HCT116 (cell line): Measurements from ENCODE around the gene SPOP. TPM values are rescaled to one million over a fixed set of nuclear protein-coding genes. Genes with fewer than 3 reads are reported as not detected.

Experiments used
- ATAC-seq: fragments of 200-7000 bp; cut with Tn5 transposase; 2 replicates; pipeline ENCODE4 v1.9.1; 2020; ENCODE audit warnings: mild to moderate bottlenecking, moderate library complexity
- BruUV-seq: library from RNA; stranded (reverse); fragments of 400-500 nt; replicated peaks from 2 replicates; lab custom pipeline; 2021; lab: Mats Ljungman, UMichigan
- CTCF ChIA-PET: fragments of 300-600 bp; sonication (Branson Sonifier 250); formaldehyde crosslinking; loops from one replicate; lab custom pipeline; 2021; ENCODE audit warnings: antibody characterized with exemption; lab: Charles Lee
- POLR2A ChIA-PET: fragments of 300-600, 350-600 bp; sonication (Branson Sonifier 250); formaldehyde crosslinking; loops from one replicate; lab custom pipeline; 2021; ENCODE audit warnings: antibody characterized with exemption; lab: Charles Lee
- RAD21 ChIA-PET, 2 experiments: fragments of 300-600 bp; sonication (Branson Sonifier 250); formaldehyde crosslinking; loops; one replicate each; lab custom pipeline; 2023; ENCODE audit warnings: low total read pairs in 2 of 2; ENCODE audit not compliant: uncharacterized antibody in 2 of 2, unreplicated experiment in 2 of 2, low non-redundant PET in 1 of 2; lab: Charles Lee
- DNase-seq: peaks from one replicate; pipeline ENCODE4 v3.0.0-alpha.2; 2010; ENCODE audit warnings: low read depth, low spot score
- H2AFZ ChIP-seq: fragments of 200-600 bp; shearing (Covaris generic), sonication (generic); 2 replicates; pipeline ENCODE4 v1.6.1; 2017; ENCODE audit warnings: low read depth, mixed run types, mixed read lengths, antibody characterized with exemption, low read length; ENCODE audit not compliant: poor library complexity, severe bottlenecking
- H3K27ac ChIP-seq: 2 replicates; pipeline ENCODE4 v1.5.1; 2012; ENCODE audit warnings: low read depth, low read length
- H3K27me3 ChIP-seq: fragments of 200-600 bp; sonication (generic); 2 replicates; pipeline ENCODE4 v1.6.1; 2016; ENCODE audit warnings: mixed run types, low read length, mixed read lengths; ENCODE audit not compliant: insufficient read depth
- H3K36me3 ChIP-seq, 2 experiments: fragments of 200-500 bp in 1 of 2; fragments of 200-600 bp in 1 of 2; sonication (Bioruptor generic) in 1 of 2; sonication (generic) in 1 of 2; 2 replicates each; pipeline versions ENCODE4 v1.5.1 to v1.6.1; 2014 to 2016; ENCODE audit warnings: low read length in 2 of 2, inconsistent platforms in 1 of 2, mixed read lengths in 1 of 2, mixed run types in 1 of 2; ENCODE audit not compliant: insufficient read depth in 2 of 2, control insufficient read depth in 1 of 2
- H3K4me1 ChIP-seq, 2 experiments: fragments of 200-600 bp in 1 of 2; sonication (generic) in 1 of 2; 2 replicates each; pipeline versions ENCODE4 v1.5.1 to v1.6.1; 2012 to 2017; ENCODE audit warnings: low read length in 2 of 2, inconsistent platforms in 1 of 2, mild to moderate bottlenecking in 1 of 2, mixed read lengths in 1 of 2, mixed run types in 1 of 2, moderate library complexity in 1 of 2; ENCODE audit not compliant: insufficient read depth in 2 of 2, control insufficient read depth in 1 of 2
- H3K4me2 ChIP-seq: fragments of 200-600 bp; sonication (generic); 2 replicates; pipeline ENCODE4 v1.6.1; 2017; ENCODE audit warnings: mixed run types, low read length, mixed read lengths
- H3K4me3 ChIP-seq, 2 experiments: fragments of 200-600 bp in 1 of 2; sonication (generic) in 1 of 2; replicated peaks in 1 of 2; 2 replicates each; pipeline ENCODE4 v1.5.1; 2011 to 2016; ENCODE audit warnings: low read length in 2 of 2, control low read depth in 1 of 2, low read depth in 1 of 2, mild to moderate bottlenecking in 1 of 2, mixed read lengths in 1 of 2, mixed run types in 1 of 2
- H3K79me2 ChIP-seq: fragments of 200-600 bp; sonication (generic); 2 replicates; pipeline ENCODE4 v1.6.1; 2017; ENCODE audit warnings: mild to moderate bottlenecking, mixed run types, low read length, moderate library complexity, mixed read lengths; ENCODE audit not compliant: insufficient read depth
- H3K9ac ChIP-seq: fragments of 200-600 bp; sonication (generic); 2 replicates; pipeline ENCODE4 v1.6.1; 2016; ENCODE audit warnings: low read length, mixed read lengths
- H3K9me2 ChIP-seq: fragments of 200-600 bp; sonication (generic), shearing (Covaris generic); 2 replicates; pipeline ENCODE4 v1.6.1; 2017; ENCODE audit warnings: mixed run types, mild to moderate bottlenecking, moderate library complexity; ENCODE audit not compliant: insufficient read depth
- H3K9me3 ChIP-seq, 2 experiments: fragments of 200-500 bp in 1 of 2; fragments of 200-600 bp in 1 of 2; sonication (Bioruptor generic) in 1 of 2; sonication (generic) in 1 of 2; 2 replicates each; pipeline ENCODE4 v1.6.1; 2014 to 2017; ENCODE audit warnings: low read length in 2 of 2, mixed read lengths in 2 of 2, inconsistent platforms in 1 of 2, low read depth in 1 of 2, mild to moderate bottlenecking in 1 of 2, mixed run types in 1 of 2, moderate library complexity in 1 of 2; ENCODE audit not compliant: control insufficient read depth in 1 of 2, insufficient read depth in 1 of 2
- H4K20me1 ChIP-seq: fragments of 200-600 bp; sonication (generic), shearing (Covaris generic); 2 replicates; pipeline ENCODE4 v1.6.1; 2017; ENCODE audit warnings: mixed run types, mild to moderate bottlenecking, moderate library complexity; ENCODE audit not compliant: insufficient read depth
- CBX3 ChIP-seq: IDR thresholded peaks from 2 replicates; pipeline ENCODE4 v1.6.1; 2012; ENCODE audit warnings: low read depth
- EGR1 ChIP-seq: IDR thresholded peaks from 2 replicates; pipeline ENCODE4 v1.6.1; 2012; ENCODE audit warnings: low read depth
- EZH2 ChIP-seq: fragments of 200-600 bp; sonication (generic); IDR thresholded peaks from 2 replicates; pipeline ENCODE4 v1.6.1; 2017; ENCODE audit warnings: antibody characterized with exemption, mixed run types
- JUND ChIP-seq: IDR thresholded peaks from 2 replicates; pipeline ENCODE4 v1.6.1; 2012
- POLR2AphosphoS5 ChIP-seq: IDR thresholded peaks from 2 replicates; pipeline ENCODE4 v1.6.1; 2011; ENCODE audit warnings: mild to moderate bottlenecking, low read depth, low read length, moderate library complexity
- RAD21 ChIP-seq: IDR thresholded peaks from 2 replicates; pipeline ENCODE4 v1.6.1; 2012; ENCODE audit warnings: low read depth, mild to moderate bottlenecking
- SRF ChIP-seq: IDR thresholded peaks from 2 replicates; pipeline ENCODE4 v1.6.1; 2012; ENCODE audit warnings: low read depth
- YY1 ChIP-seq: IDR thresholded peaks from 2 replicates; pipeline ENCODE4 v1.6.1; 2011; ENCODE audit warnings: low read length, low read depth, moderate library complexity, mild to moderate bottlenecking; ENCODE audit not compliant: insufficient replicate concordance; ENCODE audit errors: extremely low read depth
- ZFX ChIP-seq: fragments of 450-650 bp; IDR thresholded peaks from 2 replicates; pipeline ENCODE4 v1.6.1; 2017
- intact Hi-C: fragments of 100-400 bp; cut with micrococcal nuclease; formaldehyde crosslinking; loops from 2 replicates; pipeline ENCODE4 v1.10.0; 2022
- total RNA-seq: library from RNA; stranded (reverse); gene quantifications from one replicate; pipeline ENCODE4 v1.2.1, GENCODE V29; 2021; ENCODE audit not compliant: unreplicated experiment
- TF ChIP-seq, protein P1 (sequence below): IDR thresholded peaks from 2 replicates; pipeline ENCODE4 v1.6.1; 2012; ENCODE audit warnings: low read depth
- TF ChIP-seq, protein P2 (sequence below): IDR thresholded peaks from 2 replicates; pipeline ENCODE4 v1.6.1; 2012

SPOP gene
- total RNA-seq, 1 experiment from 2014 or later: 85.1 TPM

DNA sequence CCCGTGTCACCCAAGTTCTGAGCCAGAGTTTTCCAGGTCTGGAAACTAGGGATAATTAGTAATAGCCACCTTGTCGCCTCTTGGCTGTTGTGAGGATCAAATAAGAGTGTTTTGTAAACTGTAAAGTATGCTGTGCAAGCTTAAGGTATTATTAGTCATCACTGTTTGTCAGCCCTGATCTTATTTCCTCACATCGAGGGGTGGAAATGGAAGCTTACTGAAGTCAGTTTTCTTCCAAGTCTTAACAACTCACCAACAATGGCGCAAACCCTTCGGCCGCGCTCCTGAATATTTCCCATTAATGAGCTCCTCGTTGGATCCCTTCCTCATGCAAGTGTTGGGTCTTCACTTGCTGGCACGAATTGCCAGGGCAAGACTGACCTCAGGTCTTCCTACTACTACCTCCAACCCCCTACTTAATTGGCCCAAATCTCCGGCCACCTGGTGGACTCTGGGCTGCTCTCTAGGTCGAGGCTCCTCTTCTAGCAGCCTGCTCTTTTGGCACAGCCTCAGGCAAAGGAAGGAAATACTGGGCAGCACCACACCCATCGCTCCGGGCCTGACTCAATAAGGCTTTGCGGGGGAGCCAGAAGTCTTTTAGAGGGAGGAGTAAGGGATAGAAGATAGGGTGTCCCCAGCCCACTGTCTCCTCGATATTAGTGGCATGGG is 30.8 kb upstream of the SPOP start:
- Histone ChIP-seq H3K27ac (peak overlapping the region; percentile 24; the same call in 1 of the 2 replicates), H2AFZ (peak overlapping the region; percentile 53), H3K9ac (peak overlapping the region; percentile 52)

DNA sequence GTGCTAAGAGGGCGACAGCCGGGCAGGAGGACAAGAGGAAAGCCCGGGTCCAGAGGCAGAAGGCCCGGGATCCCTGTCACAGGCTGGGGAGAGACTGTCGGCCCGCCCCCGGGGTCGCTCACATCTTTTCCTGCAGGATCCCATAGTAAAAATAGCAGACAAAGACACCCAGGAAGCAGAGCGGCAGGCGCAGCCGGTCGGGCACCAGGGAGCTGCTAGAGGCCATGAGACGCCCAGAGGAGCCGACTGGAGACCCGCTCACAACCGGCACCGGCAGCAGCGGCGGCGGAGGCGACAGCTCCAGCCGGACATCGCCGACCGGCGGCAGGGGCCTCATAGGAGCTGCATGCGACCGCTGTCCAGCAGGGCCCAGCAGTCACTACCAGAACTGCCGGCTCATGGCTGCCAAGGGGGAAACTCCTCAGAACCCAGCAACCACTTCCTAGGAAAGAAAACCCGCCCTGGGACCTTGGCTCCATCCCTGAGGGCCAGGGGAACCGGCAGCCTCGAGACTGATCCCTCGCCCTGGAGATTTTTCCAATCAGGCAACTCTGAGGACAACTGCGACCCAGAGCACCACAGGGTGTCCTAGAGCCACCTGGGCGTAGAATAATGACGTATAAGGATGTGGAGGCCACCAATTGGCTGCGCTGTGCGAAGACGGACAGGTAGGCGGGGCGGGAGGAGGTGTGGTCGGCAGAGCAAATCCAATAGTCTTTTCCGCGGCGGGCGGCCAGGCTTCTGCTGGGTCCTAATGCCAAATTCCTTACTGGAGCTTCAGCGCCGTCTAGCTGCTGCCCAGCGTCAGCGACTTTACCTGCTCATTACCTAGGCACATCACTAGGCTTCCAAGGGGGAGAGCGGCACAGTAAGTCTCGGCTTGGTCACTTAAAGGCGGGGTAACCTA is 30.0 kb upstream of the SPOP start, which contains the start of gene SLC35B1:
Gene SLC35B1 (minus strand): TSS at position 357 of the 907 bp plus-strand sequence. CDS start 131 bp downstream, at position 226.
- peak; percentile 93 for ATAC-seq
- Histone ChIP-seq H2AFZ (peak within 1 kb of the TSS; percentile 53), H3K36me3 (peaks cover 28 to 32% of the 10 kb centered on the region in 2 experiments), H3K4me2 (peak within 1 kb of the TSS; percentile 92), H3K27ac (peak within 1 kb of the TSS; percentile 77), H3K9me3 (no peaks in the 10 kb centered on the region), H3K9ac (peak within 1 kb of the TSS; percentile 85), H3K4me1 (peaks cover 16 to 21% of the 10 kb centered on the region in 2 experiments), H3K9me2 (no peaks in the 10 kb centered on the region), H3K79me2 (peaks cover 27% of the 10 kb centered on the region), H4K20me1 (no peaks in the 10 kb centered on the region), H3K4me3 (peak within 1 kb of the TSS; percentile 85 to 92), H3K27me3 (no peaks in the 10 kb centered on the region)
- intact Hi-C loops: loop anchor here (1.0 to 10.0 kb wide), 6 partner anchors 71 to 393 kb away; partner anchors contain the start of gene KAT7
- BruUV-seq: no TSS peak
- ChIA-PET RAD21 (interaction anchor here (0.6 to 1.5 kb wide), 5 partner anchors 122 to 291 kb away, joined by 3 to 8 read pairs (median 3); no protein-coding TSS in a partner anchor), POLR2A (interaction anchor here (0.6 to 4.7 kb wide), 12 partner anchors 9 to 1755 kb away, joined by 3 to 30 read pairs (median 4); partner anchors contain the start of genes FAM117A, KAT7 and SPOP), CTCF (interaction anchor here (0.7 to 4.0 kb wide), 21 partner anchors 9 to 493 kb away, joined by 3 to 63 read pairs (median 6); partner anchors contain the start of genes FAM117A, KAT7 and SPOP)
- peak; percentile 100 for DNase-seq
- TF ChIP-seq EGR1: 0 out of 2 replicates have a peak, but pooled peaks have one; percentile 3
- TF ChIP-seq CBX3: peak; percentile 95; the same call in 1 of the 2 replicates
- TF ChIP-seq RAD21: peak; percentile 74
- TF ChIP-seq, protein P1, sequence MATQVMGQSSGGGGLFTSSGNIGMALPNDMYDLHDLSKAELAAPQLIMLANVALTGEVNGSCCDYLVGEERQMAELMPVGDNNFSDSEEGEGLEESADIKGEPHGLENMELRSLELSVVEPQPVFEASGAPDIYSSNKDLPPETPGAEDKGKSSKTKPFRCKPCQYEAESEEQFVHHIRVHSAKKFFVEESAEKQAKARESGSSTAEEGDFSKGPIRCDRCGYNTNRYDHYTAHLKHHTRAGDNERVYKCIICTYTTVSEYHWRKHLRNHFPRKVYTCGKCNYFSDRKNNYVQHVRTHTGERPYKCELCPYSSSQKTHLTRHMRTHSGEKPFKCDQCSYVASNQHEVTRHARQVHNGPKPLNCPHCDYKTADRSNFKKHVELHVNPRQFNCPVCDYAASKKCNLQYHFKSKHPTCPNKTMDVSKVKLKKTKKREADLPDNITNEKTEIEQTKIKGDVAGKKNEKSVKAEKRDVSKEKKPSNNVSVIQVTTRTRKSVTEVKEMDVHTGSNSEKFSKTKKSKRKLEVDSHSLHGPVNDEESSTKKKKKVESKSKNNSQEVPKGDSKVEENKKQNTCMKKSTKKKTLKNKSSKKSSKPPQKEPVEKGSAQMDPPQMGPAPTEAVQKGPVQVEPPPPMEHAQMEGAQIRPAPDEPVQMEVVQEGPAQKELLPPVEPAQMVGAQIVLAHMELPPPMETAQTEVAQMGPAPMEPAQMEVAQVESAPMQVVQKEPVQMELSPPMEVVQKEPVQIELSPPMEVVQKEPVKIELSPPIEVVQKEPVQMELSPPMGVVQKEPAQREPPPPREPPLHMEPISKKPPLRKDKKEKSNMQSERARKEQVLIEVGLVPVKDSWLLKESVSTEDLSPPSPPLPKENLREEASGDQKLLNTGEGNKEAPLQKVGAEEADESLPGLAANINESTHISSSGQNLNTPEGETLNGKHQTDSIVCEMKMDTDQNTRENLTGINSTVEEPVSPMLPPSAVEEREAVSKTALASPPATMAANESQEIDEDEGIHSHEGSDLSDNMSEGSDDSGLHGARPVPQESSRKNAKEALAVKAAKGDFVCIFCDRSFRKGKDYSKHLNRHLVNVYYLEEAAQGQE: no peak
- peak; percentile 83 for TF ChIP-seq YY1
- no peak for TF ChIP-seq EZH2
- TF ChIP-seq SRF: peak; percentile 96
- TF ChIP-seq POLR2AphosphoS5: peak; percentile 72
- TF ChIP-seq, protein P2, sequence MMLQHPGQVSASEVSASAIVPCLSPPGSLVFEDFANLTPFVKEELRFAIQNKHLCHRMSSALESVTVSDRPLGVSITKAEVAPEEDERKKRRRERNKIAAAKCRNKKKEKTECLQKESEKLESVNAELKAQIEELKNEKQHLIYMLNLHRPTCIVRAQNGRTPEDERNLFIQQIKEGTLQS: no peak

More for the DNA sequence above, 30.8 kb upstream of the SPOP start:
- DNase-seq: no peak
- H3K27me3 ChIP-seq: no peaks in the 10 kb centered on the region
- ChIA-PET POLR2A (interaction anchor here (0.6 to 4.7 kb wide), 9 partner anchors 10 to 1755 kb away, joined by 3 to 30 read pairs (median 7); partner anchors contain the start of genes FAM117A, KAT7 and SPOP), CTCF (interaction anchor here (0.7 to 4.0 kb wide), 20 partner anchors 10 to 492 kb away, joined by 3 to 63 read pairs (median 6); partner anchors contain the start of genes FAM117A, KAT7 and SPOP), RAD21 (interaction anchor here (0.6 to 1.5 kb wide), 3 partner anchors 121 to 290 kb away, joined by 3 to 8 read pairs (median 3); no protein-coding TSS in a partner anchor)
- H3K36me3 ChIP-seq: peaks cover 21 to 24% of the 10 kb centered on the region in 2 experiments
- H3K4me1 ChIP-seq: peaks cover 16 to 21% of the 10 kb centered on the region in 2 experiments
- H3K9me2 ChIP-seq: no peaks in the 10 kb centered on the region
- H4K20me1 ChIP-seq: no peaks in the 10 kb centered on the region
- H3K4me3 ChIP-seq: peak overlapping the region; percentile 42 to 85
- BruUV-seq: TSS peak; percentile 93
- no peaks in the 10 kb centered on the region for H3K9me3 ChIP-seq
- peak overlapping the region; percentile 92 for H3K4me2 ChIP-seq
- no peak for TF ChIP-seq JUND
- TF ChIP-seq, protein P2: no peak
- TF ChIP-seq ZFX: no peak
- H3K79me2 ChIP-seq: peaks cover 27% of the 10 kb centered on the region
- intact Hi-C loops: loop anchor here (1.0 to 10.0 kb wide), 6 partner anchors 71 to 394 kb away; partner anchors contain the start of gene KAT7
- ATAC-seq: no peak
